Esophagus squamous epithelium (tissue), 5 donors: ENCODE results near the gene N4BP2. TPM values are rescaled to one million over a fixed set of nuclear protein-coding genes. Genes with fewer than 3 reads are reported as not detected.

Source experiments
- DNase-seq: peaks from one replicate; lab custom pipeline; 2025; lab: John Stamatoyannopoulos, UW
- H3K27ac ChIP-seq, 4 donors: fragments of 200-600 bp; sonication (generic); one replicate each; pipeline ENCODE4 v1.5.1; 2016 to 2019; ENCODE audit warnings: mild to moderate bottlenecking in 1 of 4
- H3K27me3 ChIP-seq, 4 donors: fragments of 200-600 bp; sonication (generic); 1 replicate in 3 of 4; 2 replicates in 1 of 4; pipeline versions ENCODE4 v1.5.1 to v1.6.0; 2017 to 2021; ENCODE audit warnings: antibody characterized with exemption in 1 of 4
- H3K36me3 ChIP-seq, 3 donors: fragments of 200-600 bp; sonication (generic); one replicate each; pipeline ENCODE4 v1.5.1; 2016 to 2019
- H3K4me1 ChIP-seq, 3 donors: fragments of 200-600 bp; sonication (generic); one replicate each; pipeline ENCODE4 v1.5.1; 2017 to 2019
- H3K4me3 ChIP-seq, 4 donors: fragments of 200-600 bp; sonication (generic); 1 replicate in 3 of 4; 2 replicates in 1 of 4; pipeline ENCODE4 v1.5.1; 2016 to 2019; ENCODE audit warnings: mild to moderate bottlenecking in 2 of 4, moderate library complexity in 1 of 4
- H3K9me3 ChIP-seq, 3 donors: fragments of 200-600 bp; sonication (generic); one replicate each; pipeline ENCODE4 v1.5.1; 2016 to 2019
- POLR2A ChIP-seq, 4 donors: fragments of 450-650 bp; IDR thresholded peaks; one replicate each; pipeline ENCODE4 v1.6.1; 2017; ENCODE audit warnings: antibody characterized with exemption in 4 of 4, mild to moderate bottlenecking in 4 of 4, moderate library complexity in 3 of 4
- WGBS, 2 donors: methylation state at CpG; one replicate each; pipeline ENCODE4 v1.1.5; 2018; 5-methylcytosine and 5-hydroxymethylcytosine counted together
- intact Hi-C: fragments of 100-400 bp; cut with DNase I; formaldehyde crosslinking; loops from one replicate; pipeline ENCODE4 v1.15.0; 2022
- total RNA-seq, 4 donors: library from RNA; depleted of rRNA; stranded (reverse); fragments of >200 nt; gene quantifications; one replicate each; pipeline ENCODE4 v1.1.0, GENCODE V29; 2016
- TF ChIP-seq, protein P1 (sequence below), 6 experiments: fragments of 450-650 bp in 4 of 6; fragments of 200-600 bp in 2 of 6; sonication (generic) in 2 of 6; IDR thresholded peaks; one replicate each; pipeline ENCODE4 v1.5.1; 2016 to 2019; ENCODE audit warnings: antibody characterized with exemption in 6 of 6, mild to moderate bottlenecking in 4 of 6, moderate library complexity in 4 of 6
- donor health status: DM: yes; HTN: yes; CAD: no.

The N4BP2 gene
- total RNA-seq, 4 donors from 2014 or later, result 4.2 to 11.1 (median 6.7) TPM

DNA sequence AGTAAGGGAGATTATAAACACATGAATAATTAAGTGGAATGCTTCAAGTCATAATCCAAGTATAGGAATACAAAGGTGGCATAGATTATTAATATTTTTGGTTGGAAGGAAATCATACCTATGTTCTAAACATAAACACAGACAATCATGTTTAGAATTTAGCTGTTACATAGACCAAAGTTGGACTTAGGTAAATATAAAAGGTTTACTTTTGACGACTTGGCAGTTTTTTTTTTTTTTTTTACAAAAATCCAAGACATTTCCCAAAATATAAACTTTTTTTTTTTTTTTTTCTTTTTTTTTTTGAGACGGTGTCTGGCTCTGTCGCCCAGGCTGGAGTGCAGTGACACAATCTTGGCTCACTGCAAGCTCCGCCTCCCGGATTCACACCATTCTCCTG, 3.5 kb upstream of the N4BP2 start:
- no peak for DNase-seq
- H3K27me3 ChIP-seq, result no peaks in the 10 kb centered on the region
- no peak overlapping the region for H3K4me3 ChIP-seq
- WGBS, 2 donors, result 50 to 88% methylated on average over 2 to 5 of the region's 5 CpGs
- intact Hi-C loops, result no loop called here
- no peak for TF ChIP-seq POLR2A (IDR thresholded peaks at IDR 0.05)
- TF ChIP-seq, protein P1, sequence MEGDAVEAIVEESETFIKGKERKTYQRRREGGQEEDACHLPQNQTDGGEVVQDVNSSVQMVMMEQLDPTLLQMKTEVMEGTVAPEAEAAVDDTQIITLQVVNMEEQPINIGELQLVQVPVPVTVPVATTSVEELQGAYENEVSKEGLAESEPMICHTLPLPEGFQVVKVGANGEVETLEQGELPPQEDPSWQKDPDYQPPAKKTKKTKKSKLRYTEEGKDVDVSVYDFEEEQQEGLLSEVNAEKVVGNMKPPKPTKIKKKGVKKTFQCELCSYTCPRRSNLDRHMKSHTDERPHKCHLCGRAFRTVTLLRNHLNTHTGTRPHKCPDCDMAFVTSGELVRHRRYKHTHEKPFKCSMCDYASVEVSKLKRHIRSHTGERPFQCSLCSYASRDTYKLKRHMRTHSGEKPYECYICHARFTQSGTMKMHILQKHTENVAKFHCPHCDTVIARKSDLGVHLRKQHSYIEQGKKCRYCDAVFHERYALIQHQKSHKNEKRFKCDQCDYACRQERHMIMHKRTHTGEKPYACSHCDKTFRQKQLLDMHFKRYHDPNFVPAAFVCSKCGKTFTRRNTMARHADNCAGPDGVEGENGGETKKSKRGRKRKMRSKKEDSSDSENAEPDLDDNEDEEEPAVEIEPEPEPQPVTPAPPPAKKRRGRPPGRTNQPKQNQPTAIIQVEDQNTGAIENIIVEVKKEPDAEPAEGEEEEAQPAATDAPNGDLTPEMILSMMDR (IDR thresholded peaks at IDR 0.05), result no peak
- no peaks in the 10 kb centered on the region for H3K9me3 ChIP-seq
- no peak overlapping the region for H3K27ac ChIP-seq
- H3K36me3 ChIP-seq, result no peaks in the 10 kb centered on the region
- H3K4me1 ChIP-seq, result peaks cover 0 to 38% (median 0%) of the 10 kb centered on the region in 3 donors

DNA sequence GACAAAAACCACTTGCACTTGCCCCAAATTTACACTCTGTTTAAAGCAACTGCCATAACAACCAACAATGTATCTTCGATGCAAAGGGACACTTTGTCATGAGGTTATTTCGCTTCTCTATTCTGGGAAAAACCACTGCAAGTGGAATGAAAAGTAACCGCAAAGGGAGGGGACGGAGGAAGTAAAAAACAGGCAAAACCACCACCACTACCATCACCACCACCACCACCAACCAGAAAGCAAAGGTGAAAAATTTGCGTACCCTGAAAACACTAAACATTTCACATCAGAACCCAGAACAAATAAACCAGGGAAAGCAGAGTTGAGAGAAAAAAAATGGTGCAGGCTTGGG, 1.2 kb upstream of the N4BP2 start:
- peaks cover 0 to 51% (median 3%) of the 10 kb centered on the region in 3 donors for H3K4me1 ChIP-seq
- no peak for DNase-seq
- H3K27ac ChIP-seq, result peak overlapping the region; percentile 98 to 100 (median 100)
- peak overlapping the region; percentile 80 to 95 (median 81) for H3K4me3 ChIP-seq
- no peaks in the 10 kb centered on the region for H3K9me3 ChIP-seq
- no peaks in the 10 kb centered on the region for H3K27me3 ChIP-seq
- intact Hi-C loops, result no loop called here
- H3K36me3 ChIP-seq, result no peaks in the 10 kb centered on the region
- TF ChIP-seq POLR2A (IDR thresholded peaks at IDR 0.05), result no peak
- TF ChIP-seq, protein P1 (IDR thresholded peaks at IDR 0.05), result peak in 1 of 6 experiments; percentile 3
- WGBS, 2 donors, result 4 to 5% methylated on average over 5 of the region's 5 CpGs

DNA sequence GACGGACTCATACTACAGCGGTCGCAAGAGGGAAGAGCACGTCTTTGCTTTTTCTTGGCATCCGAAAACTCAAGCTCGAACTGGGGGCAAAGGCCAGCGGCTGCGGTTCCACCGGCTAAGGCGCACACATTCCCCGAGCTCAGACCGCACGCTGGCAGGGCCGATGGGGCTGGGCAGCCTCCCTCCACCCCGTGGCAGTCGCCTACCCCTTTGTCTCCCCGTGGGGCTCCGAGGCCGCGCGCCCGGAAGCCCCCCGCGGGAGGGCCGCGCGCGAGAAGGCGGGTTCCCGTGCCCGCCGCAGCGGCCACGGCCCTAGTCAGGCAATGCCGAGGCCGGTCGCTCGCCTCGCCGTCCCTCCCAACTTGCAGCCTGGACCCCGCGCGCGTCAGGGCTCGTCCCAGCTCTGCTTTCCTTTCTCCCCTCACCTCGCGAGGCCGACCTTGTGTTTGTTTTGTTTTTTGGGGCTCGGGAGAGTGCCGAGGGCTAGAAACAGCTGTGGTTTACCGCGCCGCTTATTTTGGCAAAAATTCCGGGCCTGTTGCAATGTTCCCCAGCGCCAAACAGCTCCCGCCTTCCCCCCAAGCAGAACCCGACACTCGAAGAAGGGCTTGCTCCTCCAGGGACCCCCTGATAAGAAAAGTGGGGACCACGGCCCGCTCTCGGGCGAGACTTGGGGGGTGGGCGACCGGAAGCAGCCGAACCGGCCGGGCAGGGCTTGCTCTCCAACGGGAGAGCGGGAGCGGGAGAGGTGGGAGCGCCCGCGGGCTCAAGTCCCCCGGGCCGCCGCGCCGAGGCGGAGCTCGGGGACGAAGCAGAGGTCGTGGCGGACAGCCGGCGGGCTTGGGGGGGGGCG, 561 bp upstream of the N4BP2 start:
- TF ChIP-seq POLR2A (IDR thresholded peaks at IDR 0.05), result peak in 2 of 4 donors; percentile 53 to 65
- TF ChIP-seq, protein P1 (IDR thresholded peaks at IDR 0.05), result no peak
- H3K27me3 ChIP-seq, result no peaks in the 10 kb centered on the region
- intact Hi-C loops, result no loop called here
- H3K4me3 ChIP-seq, result peak overlapping the region; percentile 80 to 95 (median 81)
- DNase-seq, result peak; percentile 1
- H3K27ac ChIP-seq, result peak overlapping the region; percentile 98 to 100 (median 100)
- peaks cover 0 to 45% (median 3%) of the 10 kb centered on the region in 3 donors for H3K4me1 ChIP-seq
- H3K9me3 ChIP-seq, result no peaks in the 10 kb centered on the region
- 0 to 3% methylated on average over 10 to 12 of the region's 86 CpGs for whole genome bisulfite sequencing, 2 donors
- no peaks in the 10 kb centered on the region for H3K36me3 ChIP-seq

GRCh38 chr4:40057586-40058091, 989 bp downstream of the N4BP2 start:
- Histone ChIP-seq H3K4me3 (peak overlapping the region; percentile 80 to 95 (median 81)), H3K27me3 (no peaks in the 10 kb centered on the region), H3K9me3 (no peaks in the 10 kb centered on the region), H3K4me1 (peaks cover 0 to 39% (median 3%) of the 10 kb centered on the region in 3 donors), H3K27ac (peak overlapping the region; percentile 98 to 100 (median 100)), H3K36me3 (peaks cover 0 to 6% (median 0%) of the 10 kb centered on the region in 3 donors)
- WGBS, 2 donors, result 0% methylated on average over 11 to 13 of the region's 13 CpGs
- intact Hi-C loops, result no loop called here
- TF ChIP-seq, protein P1 (IDR thresholded peaks at IDR 0.05), result no peak
- peak in 1 of 4 donors; percentile 65 for TF ChIP-seq POLR2A (IDR thresholded peaks at IDR 0.05)
- DNase-seq, result peak; percentile 17

GRCh38 chr4:40058121-40058520, 1.5 kb downstream of the N4BP2 start:
- Histone ChIP-seq H3K27me3 (no peaks in the 10 kb centered on the region), H3K27ac (peak overlapping the region; percentile 98 to 100 (median 100)), H3K36me3 (peaks cover 0 to 6% (median 0%) of the 10 kb centered on the region in 3 donors), H3K4me1 (peaks cover 0 to 39% (median 3%) of the 10 kb centered on the region in 3 donors), H3K9me3 (no peaks in the 10 kb centered on the region), H3K4me3 (peak overlapping the region; percentile 80 to 95 (median 81))
- WGBS, 2 donors, result 1% methylated on average over 9 of the region's 9 CpGs
- no peak for DNase-seq
- intact Hi-C loops, result no loop called here
- TF ChIP-seq POLR2A (IDR thresholded peaks at IDR 0.05), result no peak
- TF ChIP-seq, protein P1 (IDR thresholded peaks at IDR 0.05), result no peak
